ENCODE measurements around the gene OR5A2. TPM values are rescaled to one million over a fixed set of nuclear protein-coding genes. Genes with fewer than 3 reads are reported as not detected.

OR5A2 gene
- total RNA-seq, 1 donor from 2014 or later, result not detected

- Mint-ChIP-seq H3K4me3 (no peak overlapping the region), H3K27ac (ENCODE audit: unreplicated experiment) (no peak overlapping the region), H3K36me3 (ENCODE audit: low read depth) (no peaks in the 10 kb centered on the region), H3K27me3 (ENCODE audit: low read depth) (peaks cover 7% of the 10 kb centered on the region), H3K4me1 (no peaks in the 10 kb centered on the region), H3K9me3 (peaks cover 4% of the 10 kb centered on the region)
- DNase-seq (ENCODE audit: low read depth, low spot score), result no peak
- no peak for TF ChIP-seq CTCF (conservative IDR thresholded peaks at IDR 0.05)
These were observed 11.1 kb downstream of the OR5A2 start for GRCh38 chr11:59415111-59415510.

GRCh38 chr11:59413646-59414045 lies 12.6 kb downstream of the OR5A2 start:
- TF ChIP-seq CTCF (conservative IDR thresholded peaks at IDR 0.05), result no peak
- Mint-ChIP-seq H3K27me3 (ENCODE audit: low read depth) (peaks cover 7% of the 10 kb centered on the region), H3K4me1 (no peaks in the 10 kb centered on the region), H3K36me3 (ENCODE audit: low read depth) (no peaks in the 10 kb centered on the region), H3K4me3 (no peak overlapping the region), H3K9me3 (peaks cover 9% of the 10 kb centered on the region), H3K27ac (ENCODE audit: unreplicated experiment) (no peak overlapping the region)
- DNase-seq (ENCODE audit: low read depth, low spot score), result no peak

GRCh38 chr11:59403546-59403945 lies 22.7 kb downstream of the OR5A2 start:
- Mint-ChIP-seq H3K4me1 (no peaks in the 10 kb centered on the region), H3K27me3 (ENCODE audit: low read depth) (no peaks in the 10 kb centered on the region), H3K9me3 (peaks cover 14% of the 10 kb centered on the region), H3K36me3 (ENCODE audit: low read depth) (no peaks in the 10 kb centered on the region), H3K27ac (ENCODE audit: unreplicated experiment) (no peak overlapping the region), H3K4me3 (no peak overlapping the region)
- no peak for DNase-seq (ENCODE audit: low read depth, low spot score)
- TF ChIP-seq CTCF (conservative IDR thresholded peaks at IDR 0.05), result no peak

- Mint-ChIP-seq H3K27ac (ENCODE audit: unreplicated experiment) (peak overlapping the region; percentile 57), H3K36me3 (ENCODE audit: low read depth) (no peaks in the 10 kb centered on the region), H3K9me3 (peaks cover 9% of the 10 kb centered on the region), H3K4me1 (no peaks in the 10 kb centered on the region), H3K27me3 (ENCODE audit: low read depth) (no peaks in the 10 kb centered on the region), H3K4me3 (no peak overlapping the region)
- no peak for DNase-seq (ENCODE audit: low read depth, low spot score)
- no peak for TF ChIP-seq CTCF (conservative IDR thresholded peaks at IDR 0.05)
These were observed 25.0 kb downstream of the OR5A2 start for GRCh38 chr11:59401262-59401552.

GRCh38 chr11:59400461-59401261 lies 25.6 kb downstream of the OR5A2 start:
- DNase-seq (ENCODE audit: low read depth, low spot score), result no peak
- Mint-ChIP-seq H3K36me3 (ENCODE audit: low read depth) (no peaks in the 10 kb centered on the region), H3K9me3 (peaks cover 9% of the 10 kb centered on the region), H3K4me3 (no peak overlapping the region), H3K27me3 (ENCODE audit: low read depth) (no peaks in the 10 kb centered on the region), H3K4me1 (peaks cover 3% of the 10 kb centered on the region), H3K27ac (ENCODE audit: unreplicated experiment) (no peak overlapping the region)
- no peak for TF ChIP-seq CTCF (conservative IDR thresholded peaks at IDR 0.05)

Data from neural crest cell (in vitro differentiated cells).